GM18508 (cell line): ENCODE data around the gene C11orf24.

Experiments
- ATAC-seq: cut with Tn5 transposase; IDR thresholded peaks from one replicate; pipeline ENCODE4 v1.9.1; 2021; ENCODE audit warnings: moderate number of reproducible peaks; ENCODE audit not compliant: insufficient read depth, unreplicated experiment

The C11orf24 gene

DNA sequence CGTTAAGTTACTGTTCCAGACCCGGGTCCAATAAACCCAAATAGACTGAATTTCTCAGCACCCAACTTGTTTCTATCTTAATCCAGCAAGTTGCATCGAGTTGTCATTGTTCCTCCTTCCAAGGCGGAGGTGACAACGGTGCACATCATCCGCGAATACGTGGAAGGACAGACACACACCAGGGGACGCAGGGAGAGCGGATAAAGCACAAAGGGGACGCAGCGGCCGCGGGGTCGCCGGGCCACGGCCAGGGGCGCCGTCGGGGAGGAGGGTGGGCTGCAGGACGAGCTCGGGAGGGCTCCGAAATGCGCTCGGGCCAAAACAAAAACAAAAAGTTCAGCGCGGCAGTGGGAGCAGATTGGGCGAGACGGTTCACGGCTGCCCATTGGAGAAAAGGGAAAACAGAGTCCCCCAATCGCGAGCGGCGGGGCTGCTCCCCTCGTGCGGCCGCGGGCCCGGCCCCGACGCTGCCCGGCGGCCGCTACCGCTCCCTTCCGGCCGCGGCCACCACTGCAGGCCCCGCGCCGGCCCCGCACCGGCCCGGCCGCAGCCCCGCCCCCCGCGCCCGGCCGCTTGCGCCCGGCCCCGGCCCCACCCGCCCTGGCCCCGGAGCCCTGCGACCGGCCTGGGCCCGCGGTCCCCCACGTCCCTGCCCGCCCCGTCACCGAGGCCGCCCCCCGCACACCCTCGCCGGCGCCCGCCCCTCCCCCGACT lies 59.2 kb downstream of the C11orf24 start:
- no peak for ATAC-seq

DNA sequence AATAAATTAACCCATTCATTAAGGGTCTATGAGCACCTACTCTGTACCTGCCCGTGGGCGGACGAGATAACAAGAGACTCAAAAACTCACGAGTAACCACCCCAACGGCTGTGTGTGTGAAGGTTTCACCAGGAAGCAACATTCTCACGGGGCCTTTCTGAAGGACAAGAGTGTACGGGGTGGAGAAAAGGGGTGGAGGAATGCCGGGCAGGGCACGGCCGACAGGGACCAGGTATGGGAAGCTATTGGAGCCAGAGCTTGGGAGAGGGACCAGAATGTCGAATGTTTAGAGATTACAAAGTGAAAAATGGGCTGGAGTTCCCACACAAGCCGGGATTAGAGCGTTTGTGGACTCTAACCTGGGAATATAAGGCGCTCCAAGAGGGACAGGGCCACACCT lies 60.2 kb downstream of the C11orf24 start:
- ATAC-seq: no peak
